Kidney glomerular epithelial cell (primary cell): ENCODE data around the gene PGLYRP1.

ENCODE experiments used
- DNase-seq: peaks from one replicate; lab custom pipeline; 2025; lab: John Stamatoyannopoulos, UW

PGLYRP1 gene

GRCh38 chr19:46022431-46023310 lies at the start of gene PGLYRP1:
Gene PGLYRP1, minus strand, starts transcription at chr19:46023053. Its CDS starts 32 bp downstream, at chr19:46023021.
- DNase-seq: no peak

GRCh38 chr19:46069806-46070341 lies 47.0 kb upstream of the PGLYRP1 start:
- DNase-seq: no peak

GRCh38 chr19:46068345-46069258 lies 45.7 kb upstream of the PGLYRP1 start:
- DNase-seq: peak; percentile 42

- DNase-seq: no peak
Measured at GRCh38 chr19:46067691-46068090, 44.8 kb upstream of the PGLYRP1 start.

- no peak for DNase-seq
Measured at GRCh38 chr19:46066471-46066870, 43.6 kb upstream of the PGLYRP1 start.

- DNase-seq: no peak
Measured at GRCh38 chr19:46065486-46066071, 42.7 kb upstream of the PGLYRP1 start.

GRCh38 chr19:46063201-46063600 lies 40.3 kb upstream of the PGLYRP1 start:
- no peak for DNase-seq

- DNase-seq: no peak
Measured at GRCh38 chr19:46060012-46060411, 37.2 kb upstream of the PGLYRP1 start.

- DNase-seq: no peak
Measured at GRCh38 chr19:46058778-46059177, 35.9 kb upstream of the PGLYRP1 start.

GRCh38 chr19:46056536-46056935 lies 33.7 kb upstream of the PGLYRP1 start:
- peak; percentile 6 for DNase-seq

GRCh38 chr19:46052896-46053295 lies 30.0 kb upstream of the PGLYRP1 start:
- DNase-seq: no peak

GRCh38 chr19:46049597-46049996 lies 26.7 kb upstream of the PGLYRP1 start:
- no peak for DNase-seq

GRCh38 chr19:46043519-46043918 lies 20.7 kb upstream of the PGLYRP1 start:
- DNase-seq: no peak

- DNase-seq: no peak
Measured at GRCh38 chr19:46042252-46042883, 19.5 kb upstream of the PGLYRP1 start.

- no peak for DNase-seq
Measured at GRCh38 chr19:46040952-46041500, 18.2 kb upstream of the PGLYRP1 start, which contains the start of gene IGFL4. Gene IGFL4, minus strand, starts transcription at chr19:46041002. Its CDS starts 40 bp downstream, at chr19:46040962.

- no peak for DNase-seq
Measured at GRCh38 chr19:46040125-46040524, 17.3 kb upstream of the PGLYRP1 start.

GRCh38 chr19:46036744-46037128 lies 13.9 kb upstream of the PGLYRP1 start:
- DNase-seq: no peak

GRCh38 chr19:46035986-46036743 lies 13.3 kb upstream of the PGLYRP1 start:
- DNase-seq: no peak

GRCh38 chr19:46035546-46035945 lies 12.7 kb upstream of the PGLYRP1 start:
- DNase-seq: no peak

GRCh38 chr19:46033401-46033800 lies 10.5 kb upstream of the PGLYRP1 start:
- no peak for DNase-seq
